DMS79 (cell line): ENCODE measurements around the gene CISD2.
"Not testable (repeated sequence)": the region's sequence is repeated elsewhere in the genome, so short reads cannot be mapped to it uniquely, and the experiment has no call there.

Experiments
- DNase-seq: peaks from one replicate; lab custom pipeline; 2025; lab: John Stamatoyannopoulos, UW

CISD2 gene

GRCh38 chr4:102868781-102869568 is at the start of gene CISD2:
Gene CISD2, plus strand, starts transcription at chr4:102868992. Its CDS starts 93 bp downstream, at chr4:102869085.
- peak; percentile 67 for DNase-seq

- not testable (repeated sequence) for DNase-seq
Measured at GRCh38 chr4:102819100-102819499, 49.7 kb upstream of the CISD2 start.

- DNase-seq: no peak
Measured at GRCh38 chr4:102819588-102820365, 49.0 kb upstream of the CISD2 start.

- DNase-seq: no peak
Measured at GRCh38 chr4:102823464-102823863, 45.3 kb upstream of the CISD2 start.

GRCh38 chr4:102823897-102824296 is 44.9 kb upstream of the CISD2 start:
- no peak for DNase-seq

- DNase-seq: no peak
Measured at GRCh38 chr4:102824398-102824797, 44.4 kb upstream of the CISD2 start.

- peak; percentile 35 for DNase-seq
Measured at GRCh38 chr4:102825261-102826091, 43.3 kb upstream of the CISD2 start.

- no peak for DNase-seq
Measured at GRCh38 chr4:102826105-102826889, 42.5 kb upstream of the CISD2 start.

- peak; percentile 66 for DNase-seq
Measured at GRCh38 chr4:102826890-102827673, 41.7 kb upstream of the CISD2 start, which contains the start of gene UBE2D3. Gene UBE2D3, minus strand, starts transcription at chr4:102827551. Its CDS starts 1,043 bp downstream, at chr4:102826508.

GRCh38 chr4:102827674-102828496 is 40.9 kb upstream of the CISD2 start:
- peak; percentile 94 for DNase-seq

GRCh38 chr4:102828497-102828808 is 40.3 kb upstream of the CISD2 start:
- no peak for DNase-seq

GRCh38 chr4:102829803-102830202 is 39.0 kb upstream of the CISD2 start:
- no peak for DNase-seq

GRCh38 chr4:102832105-102832504 is 36.7 kb upstream of the CISD2 start:
- no peak for DNase-seq

- no peak for DNase-seq
Measured at GRCh38 chr4:102832667-102833066, 36.1 kb upstream of the CISD2 start.

GRCh38 chr4:102836596-102836995 is 32.2 kb upstream of the CISD2 start:
- DNase-seq: no peak

GRCh38 chr4:102842367-102842766 is 26.4 kb upstream of the CISD2 start:
- no peak for DNase-seq

GRCh38 chr4:102843273-102843672 is 25.5 kb upstream of the CISD2 start:
- no peak for DNase-seq

GRCh38 chr4:102843938-102844337 is 24.9 kb upstream of the CISD2 start:
- no peak for DNase-seq

- DNase-seq: no peak
Measured at GRCh38 chr4:102847687-102848086, 21.1 kb upstream of the CISD2 start.

- DNase-seq: no peak
Measured at GRCh38 chr4:102849579-102850104, 19.1 kb upstream of the CISD2 start.
